Inferior parietal cortex (tissue), 1 donor: ENCODE results near the gene CCR5.

Source experiments
- DNase-seq: peaks from one replicate; pipeline ENCODE4 v3.0.0-alpha.2; 2016; ENCODE audit errors: extremely low spot score

The CCR5 gene

DNA sequence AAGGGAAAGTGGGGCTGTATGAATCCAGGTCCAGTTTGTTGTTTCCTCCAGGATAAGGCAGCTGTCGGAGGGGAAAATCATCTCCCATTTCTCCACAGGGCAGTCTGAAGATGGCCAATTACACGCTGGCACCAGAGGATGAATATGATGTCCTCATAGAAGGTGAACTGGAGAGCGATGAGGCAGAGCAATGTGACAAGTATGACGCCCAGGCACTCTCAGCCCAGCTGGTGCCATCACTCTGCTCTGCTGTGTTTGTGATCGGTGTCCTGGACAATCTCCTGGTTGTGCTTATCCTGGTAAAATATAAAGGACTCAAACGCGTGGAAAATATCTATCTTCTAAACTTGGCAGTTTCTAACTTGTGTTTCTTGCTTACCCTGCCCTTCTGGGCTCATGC, 37.2 kb downstream of the CCR5 start:
- no peak for DNase-seq

DNA sequence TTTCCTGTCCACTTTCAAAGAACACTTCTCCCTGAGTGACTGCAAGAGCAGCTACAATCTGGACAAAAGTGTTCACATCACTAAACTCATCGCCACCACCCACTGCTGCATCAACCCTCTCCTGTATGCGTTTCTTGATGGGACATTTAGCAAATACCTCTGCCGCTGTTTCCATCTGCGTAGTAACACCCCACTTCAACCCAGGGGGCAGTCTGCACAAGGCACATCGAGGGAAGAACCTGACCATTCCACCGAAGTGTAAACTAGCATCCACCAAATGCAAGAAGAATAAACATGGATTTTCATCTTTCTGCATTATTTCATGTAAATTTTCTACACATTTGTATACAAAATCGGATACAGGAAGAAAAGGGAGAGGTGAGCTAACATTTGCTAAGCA, 38.1 kb downstream of the CCR5 start:
- no peak for DNase-seq

DNA sequence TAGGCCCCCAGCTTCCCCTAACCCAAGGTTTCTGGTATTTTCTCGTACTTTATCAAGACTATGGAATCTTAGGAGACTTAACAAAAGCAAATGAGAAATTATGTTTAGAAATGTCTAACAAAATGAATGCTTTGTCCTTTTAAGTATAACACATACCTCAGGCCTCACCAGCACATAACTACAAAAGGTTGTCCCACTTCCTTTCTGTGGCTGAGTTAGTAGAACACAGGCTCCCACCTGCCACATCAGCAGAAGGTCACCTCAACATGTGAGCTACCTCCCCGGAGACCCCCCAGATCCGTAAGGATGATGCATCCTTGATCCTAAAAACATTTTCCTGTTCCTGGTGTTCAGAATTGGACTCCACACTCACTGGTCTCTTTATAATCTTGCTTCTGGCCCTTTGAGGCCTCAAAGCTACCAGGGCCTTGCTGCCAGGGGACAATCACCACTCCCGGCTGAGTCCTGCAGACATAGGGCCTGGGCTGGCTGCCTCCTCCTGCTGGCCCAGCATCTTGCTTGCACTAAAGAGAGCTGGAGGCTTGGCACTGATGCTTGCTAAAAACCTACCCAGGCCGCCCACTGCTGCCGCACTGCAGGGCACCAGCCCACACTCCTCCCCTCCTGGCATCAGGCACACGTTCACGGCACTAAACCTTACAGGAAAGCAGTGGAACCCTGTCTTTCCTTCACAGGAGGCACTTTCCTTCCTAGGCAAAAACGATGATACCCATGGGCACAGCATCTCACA, 39.2 kb downstream of the CCR5 start:
- no peak for DNase-seq

DNA sequence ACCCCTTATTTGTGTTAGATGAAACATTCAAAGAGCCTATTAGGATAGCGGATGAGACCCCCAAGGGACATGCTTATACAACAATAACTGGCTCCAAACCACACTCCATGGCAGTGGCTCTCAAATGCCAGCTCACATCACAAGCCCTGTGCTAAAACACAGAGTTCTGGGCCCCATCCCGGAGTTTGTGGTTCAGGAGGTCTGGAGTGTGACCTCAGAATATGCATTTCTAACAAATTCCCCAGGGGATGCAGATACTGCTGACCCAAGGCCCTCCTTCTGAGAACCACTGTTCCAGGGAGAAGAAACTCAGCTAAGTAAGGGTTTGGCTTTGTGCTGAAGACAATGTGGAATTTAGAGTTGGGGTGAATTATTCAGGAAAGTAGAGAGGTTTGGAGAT, 39.9 kb downstream of the CCR5 start:
- DNase-seq, result no peak

DNA sequence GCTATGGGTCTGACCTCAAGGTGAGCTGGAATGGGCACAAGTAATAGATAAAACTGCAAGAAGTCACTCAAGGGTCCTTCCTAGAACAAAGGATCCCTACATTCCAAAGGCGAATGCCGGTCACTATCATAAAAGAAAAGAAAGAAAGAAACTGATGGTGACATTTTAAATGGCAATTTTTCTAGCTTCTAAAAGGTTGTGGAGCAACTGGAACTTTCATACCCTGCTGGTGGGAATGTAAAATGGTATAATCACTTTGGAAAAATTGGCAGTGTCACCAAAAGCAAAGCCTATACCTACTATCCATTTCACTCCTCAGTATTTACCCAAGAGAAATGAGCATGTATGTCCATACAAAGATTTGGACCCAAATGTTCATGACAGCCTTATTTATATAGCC, 40.5 kb downstream of the CCR5 start:
- DNase-seq, result no peak

DNA sequence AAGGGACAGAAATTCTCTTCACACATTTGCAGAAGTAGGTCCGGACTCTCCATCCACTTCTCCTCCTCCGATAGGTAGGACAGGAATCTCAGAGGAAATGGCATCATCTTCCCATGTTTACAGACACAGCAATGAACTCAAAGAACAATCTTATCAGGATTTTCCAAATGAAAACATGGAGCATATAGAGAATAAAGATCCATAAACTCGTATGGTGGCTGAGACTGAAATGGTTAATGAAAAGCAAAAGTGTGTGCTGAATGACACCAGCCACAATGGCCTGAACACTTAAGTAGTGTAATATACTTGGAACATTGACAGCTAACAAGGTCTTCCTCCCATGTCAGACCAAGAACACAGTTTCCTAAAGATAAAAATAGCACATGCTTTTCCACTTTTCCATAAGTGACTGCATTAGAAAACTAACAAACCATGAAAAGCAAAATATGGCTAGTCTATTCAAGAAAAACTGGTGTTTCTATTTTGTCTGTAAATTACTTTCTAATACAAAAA, 42.1 kb downstream of the CCR5 start:
- DNase-seq, result no peak

DNA sequence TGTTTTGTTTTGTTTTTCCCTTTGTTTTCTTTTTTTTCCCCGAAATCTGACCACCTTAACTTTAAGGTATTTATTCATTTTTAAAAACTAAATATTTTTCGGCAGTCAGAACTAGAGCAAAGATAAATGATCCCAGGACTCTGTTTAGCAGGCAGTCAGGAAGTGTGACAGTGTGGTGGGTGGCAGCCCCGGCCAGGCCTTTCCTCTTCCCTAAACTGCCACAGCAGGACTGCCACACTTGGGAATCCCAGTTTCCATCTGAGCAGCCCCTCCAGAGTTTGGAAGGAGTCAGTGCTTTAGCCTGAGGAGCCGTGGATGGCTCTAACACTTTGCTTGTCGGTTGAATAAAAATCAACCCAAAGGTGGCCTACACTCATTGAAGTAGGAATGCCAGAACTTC, 43.2 kb downstream of the CCR5 start:
- no peak for DNase-seq

DNA sequence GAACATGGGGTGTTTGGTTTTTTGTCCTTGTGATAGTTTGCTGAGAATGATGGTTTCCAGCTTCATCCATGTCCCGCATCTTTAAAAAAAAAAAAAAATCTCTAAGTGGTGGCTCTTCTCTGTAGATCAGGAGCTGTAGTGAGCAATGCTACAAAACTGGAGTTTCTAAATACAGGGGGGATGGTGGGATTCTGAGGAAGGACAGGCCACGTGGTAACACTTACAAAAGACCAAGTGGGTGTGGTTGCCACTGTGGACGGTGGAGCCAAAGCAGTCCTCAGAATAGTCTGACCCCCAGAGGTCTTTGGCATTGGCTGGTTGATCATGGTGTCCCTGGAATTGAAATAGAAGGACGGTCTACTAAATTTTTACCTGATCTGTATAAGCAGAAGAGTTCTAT, 44.0 kb downstream of the CCR5 start:
- no peak for DNase-seq

DNA sequence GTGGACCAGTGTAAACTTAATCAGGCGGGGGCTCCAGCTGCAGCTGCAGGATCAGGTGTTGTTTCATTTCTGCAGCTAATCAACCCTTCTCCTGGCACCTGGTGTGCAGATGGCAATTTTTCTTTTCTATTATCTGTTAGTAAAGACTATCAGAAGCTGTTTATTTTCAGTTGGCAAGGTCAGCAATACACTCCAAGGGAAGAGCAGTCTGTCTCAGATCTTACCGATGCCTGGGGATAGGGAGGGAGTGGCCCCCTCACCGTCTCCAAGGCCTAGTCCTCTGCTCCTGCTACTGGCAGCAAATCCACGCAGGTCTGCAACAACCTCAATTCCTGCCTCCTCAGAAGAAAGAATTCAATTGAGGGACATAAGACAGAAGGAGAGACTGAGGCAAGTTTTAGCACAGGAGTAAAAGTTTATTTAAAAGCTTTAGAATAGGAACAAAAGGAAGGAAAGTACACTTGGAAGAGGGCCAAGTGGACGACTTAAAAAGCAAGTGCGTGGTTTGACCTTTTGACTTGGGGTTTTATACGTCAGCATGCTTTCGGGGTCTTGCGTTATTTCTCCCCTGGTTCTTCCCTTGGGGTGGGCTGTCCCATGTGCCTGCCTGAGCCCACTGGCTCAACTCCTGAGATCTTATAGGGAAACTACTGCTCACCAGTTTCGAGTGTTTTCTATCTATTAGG, 45.5 kb downstream of the CCR5 start:
- DNase-seq, result no peak

DNA sequence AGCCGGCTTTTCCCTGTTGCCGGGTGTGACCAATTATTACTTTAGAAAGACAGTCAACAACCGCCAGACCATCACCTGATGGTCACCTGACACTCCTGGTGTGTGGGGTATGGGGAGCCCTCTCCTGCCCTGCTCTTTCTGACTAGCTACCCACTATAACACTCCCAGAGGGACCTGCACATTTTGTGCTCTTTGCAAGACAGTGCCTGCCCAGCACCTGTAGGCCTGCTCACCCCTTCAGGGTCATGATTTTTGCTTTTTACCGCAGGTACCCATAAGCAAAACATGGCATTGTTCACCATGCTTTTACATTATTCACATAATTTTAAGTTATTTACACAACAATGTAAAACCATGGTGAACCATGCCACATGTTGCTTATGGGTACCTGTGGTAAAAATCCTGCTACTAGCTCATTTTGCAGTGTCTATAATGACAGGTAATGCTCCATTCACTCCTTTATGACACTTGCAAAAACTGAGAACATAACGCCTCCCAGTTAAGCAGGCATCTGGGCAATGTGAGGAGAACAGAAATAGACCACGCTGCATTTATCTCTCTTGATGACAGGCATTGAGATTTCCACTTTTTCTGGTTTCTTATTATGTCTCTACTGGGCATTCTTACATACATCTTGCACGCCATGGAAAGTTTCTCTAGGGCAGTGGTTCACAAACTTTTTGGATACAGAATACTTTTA, 46.2 kb downstream of the CCR5 start:
- DNase-seq, result no peak

DNA sequence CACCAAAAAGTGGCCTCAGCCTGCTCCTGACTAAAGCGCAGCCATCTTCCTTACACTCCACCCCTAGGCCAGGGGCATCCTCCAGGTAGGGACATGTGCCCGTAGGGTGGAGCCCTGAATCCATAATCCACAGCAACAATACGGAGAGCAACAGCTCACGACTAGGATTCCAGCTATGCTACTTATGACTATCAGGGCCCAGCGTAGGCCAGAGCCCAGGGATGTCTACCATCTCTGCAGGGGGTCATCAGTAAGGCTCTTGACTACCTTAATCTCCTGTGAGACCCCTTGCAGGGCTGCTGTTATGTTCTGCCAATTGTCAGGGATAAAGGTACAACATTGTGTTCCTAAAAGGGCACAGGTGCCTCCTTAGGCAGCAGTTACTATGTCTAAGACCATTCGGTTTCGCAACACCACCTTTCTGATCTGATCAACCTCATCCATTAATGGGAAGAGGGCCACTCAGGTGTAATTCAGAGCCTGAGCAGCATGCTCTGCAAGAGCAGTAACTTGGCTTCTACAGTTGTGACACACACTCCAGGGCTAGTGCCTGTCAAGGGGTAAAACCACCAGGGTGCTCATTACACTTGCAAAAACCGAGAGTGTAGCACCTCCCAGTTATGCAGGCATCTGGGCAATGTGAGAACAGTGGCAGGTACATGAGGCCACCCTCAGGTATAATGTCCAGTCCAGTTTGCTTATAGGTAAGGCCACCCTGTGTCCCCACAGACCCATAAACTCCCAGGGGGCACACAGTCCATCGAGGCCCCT, 47.3 kb downstream of the CCR5 start:
- DNase-seq, result no peak

DNA sequence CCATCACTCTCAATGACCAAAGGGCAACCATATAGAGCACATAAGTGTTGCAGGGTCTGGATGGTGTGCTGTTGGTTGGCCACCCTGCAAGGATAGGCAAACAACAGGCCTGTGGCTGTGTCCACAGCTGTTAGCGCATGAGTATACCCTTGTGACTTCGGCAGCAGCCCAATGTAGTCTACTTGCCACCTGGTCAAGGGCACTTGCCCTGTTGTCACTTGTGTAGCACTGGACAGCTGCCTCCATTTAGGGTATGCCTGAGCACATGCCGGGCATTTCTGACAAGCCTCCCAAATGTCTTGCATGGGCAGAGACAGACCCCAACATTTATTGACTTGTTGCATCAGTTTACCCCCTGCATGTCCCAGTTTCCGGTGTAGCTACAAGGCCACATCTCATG, 49.1 kb downstream of the CCR5 start:
- no peak for DNase-seq

DNA sequence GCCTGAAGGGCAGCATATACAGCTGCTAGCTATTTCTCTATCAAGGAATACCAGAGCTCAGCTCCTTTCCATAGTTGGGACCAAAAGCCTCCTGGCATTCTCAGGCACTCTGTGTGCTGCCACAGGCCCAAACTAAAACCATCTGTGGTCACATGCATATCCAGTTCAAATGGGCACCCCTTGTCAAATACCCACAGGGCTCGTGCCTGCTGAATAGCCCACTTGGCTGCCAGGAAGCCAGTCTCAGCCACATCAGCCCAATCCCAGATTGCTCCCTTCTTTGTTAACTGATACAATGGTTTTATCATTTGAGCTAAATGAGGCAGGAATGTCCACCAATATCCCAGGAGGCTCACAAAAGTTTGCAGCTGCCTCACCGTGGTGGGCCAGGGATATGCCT, 50.2 kb downstream of the CCR5 start:
- DNase-seq, result no peak

DNA sequence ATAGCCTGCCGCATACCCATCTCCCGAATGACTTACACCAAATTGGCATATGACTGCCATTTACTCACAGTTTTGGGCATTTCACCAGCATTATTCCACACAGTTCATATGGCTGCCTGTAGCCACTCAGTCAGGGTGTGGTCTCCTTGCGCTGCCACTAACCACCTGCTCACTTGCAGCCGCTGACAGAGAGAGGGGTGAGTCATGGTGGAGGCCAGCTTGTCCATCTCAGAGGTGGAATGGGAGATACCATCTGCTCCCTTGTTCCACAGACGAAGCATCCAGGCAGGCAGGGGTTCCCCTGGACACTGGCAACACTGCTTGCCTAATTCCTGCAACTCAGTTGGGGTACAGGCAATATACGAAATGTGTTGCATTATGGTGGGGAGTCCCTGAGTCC, 51.9 kb downstream of the CCR5 start:
- DNase-seq, result no peak

DNA sequence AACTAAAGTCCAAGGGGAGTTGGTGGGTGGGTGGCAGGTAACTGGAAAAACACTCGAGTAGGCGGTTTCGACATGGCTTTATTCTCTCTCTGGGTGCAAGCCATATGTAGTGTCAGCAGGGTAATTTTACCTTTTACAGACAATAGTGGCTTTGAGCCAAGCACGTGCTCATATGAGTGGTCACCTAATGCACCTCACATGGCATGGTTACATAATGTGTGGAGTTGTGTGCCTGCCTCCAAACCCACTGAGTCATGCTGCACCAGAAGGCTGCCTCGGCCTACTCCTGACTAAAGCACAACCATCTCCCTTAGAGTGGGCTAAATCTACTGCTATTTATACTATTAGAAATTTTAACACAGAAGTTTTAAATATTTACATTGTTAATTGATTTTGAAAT, 52.8 kb downstream of the CCR5 start:
- no peak for DNase-seq
